HG03432 (cell line): Measurements from ENCODE around the gene SORL1.
A peak's percentile ranks its signal among the peaks of the same experiment; 100 is the strongest.

Experiments
- ATAC-seq: cut with Tn5 transposase; IDR thresholded peaks from one replicate; pipeline ENCODE4 v1.9.1; 2021; ENCODE audit warnings: mild to moderate bottlenecking, moderate library complexity; ENCODE audit not compliant: unreplicated experiment

The SORL1 gene

GRCh38 chr11:121530257-121530656 lies 78.1 kb downstream of the SORL1 start:
- ATAC-seq, result no peak

GRCh38 chr11:121533601-121534000 lies 81.5 kb downstream of the SORL1 start:
- no peak for ATAC-seq

- ATAC-seq, result no peak
These were observed 82.3 kb downstream of the SORL1 start for GRCh38 chr11:121534131-121535093.

GRCh38 chr11:121535129-121535796 lies 83.1 kb downstream of the SORL1 start:
- no peak for ATAC-seq

GRCh38 chr11:121536126-121536525 lies 84.0 kb downstream of the SORL1 start:
- no peak for ATAC-seq

- ATAC-seq, result peak; percentile 83
These were observed 85.9 kb downstream of the SORL1 start for GRCh38 chr11:121538054-121538453.

GRCh38 chr11:121539000-121539399 lies 86.9 kb downstream of the SORL1 start:
- no peak for ATAC-seq

GRCh38 chr11:121540627-121541026 lies 88.5 kb downstream of the SORL1 start:
- ATAC-seq, result peak; percentile 43

- no peak for ATAC-seq
These were observed 91.8 kb downstream of the SORL1 start for GRCh38 chr11:121543836-121544380.

- no peak for ATAC-seq
These were observed 92.8 kb downstream of the SORL1 start for GRCh38 chr11:121544956-121545355.

GRCh38 chr11:121547574-121547973 lies 95.5 kb downstream of the SORL1 start:
- no peak for ATAC-seq

GRCh38 chr11:121550247-121551030 lies 98.3 kb downstream of the SORL1 start:
- ATAC-seq, result no peak

GRCh38 chr11:121551463-121551862 lies 99.3 kb downstream of the SORL1 start:
- ATAC-seq, result no peak

GRCh38 chr11:121552154-121552553 lies 100.0 kb downstream of the SORL1 start:
- ATAC-seq, result no peak

- ATAC-seq, result no peak
These were observed 100.5 kb downstream of the SORL1 start for GRCh38 chr11:121552644-121553043.

GRCh38 chr11:121553389-121553788 lies 101.3 kb downstream of the SORL1 start:
- ATAC-seq, result no peak

- ATAC-seq, result no peak
These were observed 101.7 kb downstream of the SORL1 start for GRCh38 chr11:121553806-121554205.

- ATAC-seq, result no peak
These were observed 102.4 kb downstream of the SORL1 start for GRCh38 chr11:121554552-121554951.

GRCh38 chr11:121555121-121555520 lies 103.0 kb downstream of the SORL1 start:
- ATAC-seq, result no peak

- ATAC-seq, result no peak
These were observed 104.8 kb downstream of the SORL1 start for GRCh38 chr11:121556937-121557336.

GRCh38 chr11:121557348-121557747 lies 105.2 kb downstream of the SORL1 start:
- ATAC-seq, result peak; percentile 91
